ENCODE data around the gene BLTP2.
A peak's percentile ranks its signal among the peaks of the same experiment; 100 is the strongest.

BLTP2 gene

GRCh38 chr17:28646039-28646754 is 1.2 kb upstream of the BLTP2 start:
- no peak for TF ChIP-seq CTCF (IDR thresholded peaks at IDR 0.05; ENCODE audit: insufficient read depth, low read depth, low read length, missing control alignments)
- no peak for DNase-seq (ENCODE audit: low read depth)
- no peak overlapping the region for H3K4me3 ChIP-seq (ENCODE audit: low read length)

DNA sequence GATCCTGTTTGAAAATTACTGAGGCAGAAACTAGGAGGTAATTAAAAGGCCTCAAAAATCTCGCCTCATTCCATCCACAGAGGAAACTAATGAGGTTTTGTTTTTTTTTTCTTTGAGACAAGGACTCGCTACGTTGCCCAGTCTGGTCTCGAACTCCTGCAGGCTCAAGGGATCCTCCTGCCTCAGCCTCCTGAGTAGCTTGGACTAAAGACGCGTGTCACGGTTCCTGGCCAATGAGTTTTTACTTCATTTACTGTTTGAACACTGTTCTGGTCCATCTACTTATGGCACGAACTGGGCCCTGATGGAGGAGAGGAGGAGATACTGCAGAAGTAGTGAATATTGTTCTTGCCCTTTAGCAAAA is 600 bp upstream of the BLTP2 start:
- no peak for TF ChIP-seq CTCF (IDR thresholded peaks at IDR 0.05; ENCODE audit: insufficient read depth, low read depth, low read length, missing control alignments)
- H3K4me3 ChIP-seq (ENCODE audit: low read length) = peak overlapping the region; percentile 67
- no peak for DNase-seq (ENCODE audit: low read depth)

DNA sequence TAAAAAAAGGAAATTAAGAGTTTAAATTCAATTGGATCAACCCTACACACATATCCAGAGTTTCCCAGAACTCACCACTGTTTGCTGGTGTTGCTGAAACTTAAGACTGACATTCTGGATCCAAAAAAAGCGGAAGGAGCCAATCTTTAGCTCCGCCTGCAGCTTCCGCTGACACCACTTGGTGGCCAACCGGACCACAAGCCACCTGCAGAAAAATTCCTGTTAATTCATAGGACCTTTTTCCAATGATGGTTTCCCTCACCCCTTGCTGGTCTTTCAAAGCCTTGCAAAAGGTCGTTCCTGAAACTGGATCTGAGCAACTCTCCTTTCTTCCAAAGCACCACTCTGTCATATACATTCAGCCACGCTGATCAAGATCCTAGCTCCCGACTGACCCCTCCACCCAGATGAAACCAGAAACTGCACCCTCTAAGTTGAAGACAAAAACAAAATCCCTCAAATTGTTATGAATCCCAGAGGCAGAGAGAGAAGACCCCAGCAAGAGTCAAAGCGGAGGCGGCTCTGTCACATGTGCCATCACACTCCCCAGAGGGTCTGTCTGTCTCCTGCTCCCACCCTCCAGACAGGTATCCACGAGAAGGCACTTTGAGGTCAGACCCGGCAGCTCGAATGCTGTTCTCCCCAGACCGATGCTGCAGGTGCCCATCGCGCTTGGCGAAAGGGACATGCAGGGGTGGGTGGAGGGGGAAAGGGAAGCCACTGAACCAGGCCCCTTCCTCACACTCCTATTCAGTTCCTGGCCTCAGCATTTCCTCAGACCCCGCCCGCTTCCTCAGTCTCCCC is 773 bp downstream of the BLTP2 start:
- peak overlapping the region; percentile 87 for H3K4me3 ChIP-seq (ENCODE audit: low read length)
- DNase-seq (ENCODE audit: low read depth) = peak; percentile 58
- peak; percentile 64 for TF ChIP-seq CTCF (IDR thresholded peaks at IDR 0.05; ENCODE audit: insufficient read depth, low read depth, low read length, missing control alignments)

DNA sequence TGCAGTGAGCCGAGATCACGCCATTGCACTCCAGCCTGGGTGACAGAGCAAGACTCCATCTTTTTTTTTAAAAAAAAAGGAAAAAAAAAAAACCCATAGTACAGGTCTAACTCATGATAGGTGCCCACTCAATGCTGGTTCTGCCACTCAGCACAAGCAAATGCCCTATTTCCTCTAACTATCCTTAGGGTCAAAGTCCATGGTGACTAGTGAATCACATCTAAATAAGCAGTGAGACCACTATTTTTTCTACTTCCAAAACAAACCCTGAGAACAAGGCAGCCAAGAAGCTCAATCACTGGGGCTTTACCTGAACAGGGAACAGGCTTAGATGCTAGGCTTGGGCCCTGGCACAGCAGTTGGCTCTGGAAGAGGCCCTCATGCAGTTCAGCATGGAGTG is 3.4 kb downstream of the BLTP2 start:
- no peak for TF ChIP-seq CTCF (IDR thresholded peaks at IDR 0.05; ENCODE audit: insufficient read depth, low read depth, low read length, missing control alignments)

GRCh38 chr17:28635506-28635905 is 9.5 kb downstream of the BLTP2 start:
- TF ChIP-seq CTCF (IDR thresholded peaks at IDR 0.05; ENCODE audit: insufficient read depth, low read depth, low read length, missing control alignments) = no peak

More for the DNA sequence above, 3.4 kb downstream of the BLTP2 start:
- no peak overlapping the region for H3K4me3 ChIP-seq (ENCODE audit: low read length)
- no peak for DNase-seq (ENCODE audit: low read depth)

DNA sequence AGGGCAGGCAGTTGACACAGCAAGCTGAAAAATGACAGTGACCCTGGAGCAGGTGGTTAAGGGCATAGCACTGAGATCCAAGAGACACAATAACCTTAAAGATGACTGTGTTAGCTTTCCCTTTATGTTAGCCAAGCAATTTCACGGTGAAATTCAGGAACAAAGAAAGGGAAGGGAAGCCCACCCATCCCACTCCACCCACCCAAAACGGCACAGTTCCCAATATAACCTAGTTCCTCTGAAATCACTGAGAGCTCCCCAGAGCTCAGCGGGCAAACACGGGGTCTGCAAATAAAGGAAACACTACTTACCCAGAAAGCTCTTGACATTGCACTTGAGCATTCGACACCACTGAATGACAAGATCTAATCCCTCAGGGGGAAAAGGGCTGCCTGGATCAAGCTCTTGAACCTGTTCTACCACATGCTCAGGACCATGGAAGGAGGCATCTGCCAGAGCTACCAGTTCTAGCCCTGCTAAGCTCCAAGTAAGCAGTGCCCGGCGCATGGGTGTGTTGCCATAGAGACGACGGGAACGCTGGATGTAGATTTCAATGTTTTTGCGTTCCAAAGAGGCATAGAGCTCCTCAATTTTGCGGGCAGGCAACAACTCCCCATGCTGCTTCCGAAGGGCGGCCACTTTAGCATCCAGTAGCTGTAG is 10.6 kb downstream of the BLTP2 start:
- TF ChIP-seq CTCF (IDR thresholded peaks at IDR 0.05; ENCODE audit: insufficient read depth, low read depth, low read length, missing control alignments) = no peak
- DNase-seq (ENCODE audit: low read depth) = peak; percentile 46
- no peak overlapping the region for H3K4me3 ChIP-seq (ENCODE audit: low read length)

More at GRCh38 chr17:28635506-28635905, 9.5 kb downstream of the BLTP2 start:
- peak; percentile 48 for DNase-seq (ENCODE audit: low read depth)
- no peak overlapping the region for H3K4me3 ChIP-seq (ENCODE audit: low read length)
